Spleen (tissue), 11 donors: Measurements from ENCODE around the gene TBC1D9. TPM values are rescaled to one million over a fixed set of nuclear protein-coding genes. Genes with fewer than 3 reads are reported as not detected.

Source experiments
- DNase-seq: peaks from one replicate; pipeline ENCODE4 v3.0.0-alpha.2; 2020
- H3K27ac ChIP-seq, 8 donors: fragments of 200-600 bp; sonication (generic) in 7 of 8; 1 replicate in 4 of 8; 2 replicates in 4 of 8; pipeline versions ENCODE4 v1.5.0 to v1.8.0; 2016 to 2021; ENCODE audit warnings: inconsistent platforms in 4 of 8, mild to moderate bottlenecking in 4 of 8, moderate library complexity in 1 of 8
- H3K27me3 ChIP-seq, 7 donors: fragments of 200-600 bp; sonication (generic) in 6 of 7; replicated peaks in 1 of 7; 1 replicate in 4 of 7; 2 replicates in 3 of 7; pipeline versions ENCODE4 v1.5.0 to v1.8.0; 2016 to 2021; ENCODE audit warnings: inconsistent platforms in 3 of 7, mild to moderate bottlenecking in 1 of 7
- H3K36me3 ChIP-seq, 6 donors: fragments of 200-600 bp; sonication (generic) in 5 of 6; 1 replicate in 4 of 6; 2 replicates in 2 of 6; pipeline versions ENCODE4 v1.5.0 to v1.8.0; 2016 to 2021; ENCODE audit warnings: inconsistent platforms in 2 of 6
- H3K4me1 ChIP-seq, 6 donors: fragments of 200-600 bp; sonication (generic) in 5 of 6; 1 replicate in 3 of 6; 2 replicates in 3 of 6; pipeline versions ENCODE4 v1.5.0 to v1.8.0; 2016 to 2021; ENCODE audit warnings: inconsistent platforms in 3 of 6
- H3K4me3 ChIP-seq, 8 donors: fragments of 200-600 bp; sonication (generic) in 7 of 8; 1 replicate in 4 of 8; 2 replicates in 4 of 8; pipeline versions ENCODE4 v1.5.0 to v1.8.0; 2016 to 2021; ENCODE audit warnings: inconsistent platforms in 4 of 8, mild to moderate bottlenecking in 4 of 8, moderate library complexity in 2 of 8
- H3K9me3 ChIP-seq, 8 donors: fragments of 200-600 bp; sonication (generic) in 7 of 8; 1 replicate in 4 of 8; 2 replicates in 4 of 8; pipeline versions ENCODE4 v1.5.0 to v1.8.0; 2016 to 2021; ENCODE audit warnings: inconsistent platforms in 4 of 8
- POLR2A ChIP-seq, 3 donors: fragments of 450-650 bp; IDR thresholded peaks; one replicate each; pipeline ENCODE4 v1.5.1; 2017; ENCODE audit warnings: antibody characterized with exemption in 3 of 3, mild to moderate bottlenecking in 1 of 3
- POLR2AphosphoS5 ChIP-seq, 3 donors: sonication (generic); formaldehyde crosslinking; IDR thresholded peaks; one replicate each; pipeline ENCODE4 v1.5.1; 2017; ENCODE audit warnings: antibody characterized with exemption in 3 of 3
- WGBS, 5 donors: extraction: QIAGEN DNeasy Blood & Tissue Kit in 3 of 5; methylation state at CpG; one replicate each; pipeline versions ENCODE4 v1.1.5 to v1.1.7; 2013 to 2018; 5-methylcytosine and 5-hydroxymethylcytosine counted together
- intact Hi-C: fragments of 100-400 bp; cut with DNase I; formaldehyde crosslinking; loops from one replicate; pipeline ENCODE4 v1.15.0; 2023; ENCODE audit warnings: low total_unique reads
- polyA plus RNA-seq, 3 donors: library from polyadenylated mRNA; stranded (reverse); fragments of 200-250 nt; gene quantifications; one replicate each; pipeline ENCODE4 v1.2.1, GENCODE V29; 2013
- total RNA-seq, 7 donors: library from RNA; depleted of rRNA in 3 of 7; stranded (reverse); fragments of >200 nt in 3 of 7; fragmentation: NEBNext Ultra II Directional in 4 of 7; extraction: Animal tissue kit (Norgen Biotek cat#: 25700) in 4 of 7; gene quantifications; one replicate each; pipeline versions ENCODE4 v1.1.0 to v1.2.1, GENCODE V29; 2016 to 2021
- TF ChIP-seq, protein P1 (sequence below), 11 experiments: fragments of 200-600 bp in 7 of 11; fragments of 450-650 bp in 4 of 11; sonication (generic) in 4 of 11; IDR thresholded peaks in 8 of 11; conservative IDR thresholded peaks in 3 of 11; 1 replicate in 7 of 11; 2 replicates in 4 of 11; pipeline versions ENCODE4 v1.4.0 to v1.8.0; 2016 to 2021; ENCODE audit warnings: antibody characterized with exemption in 11 of 11, inconsistent platforms in 4 of 11, mild to moderate bottlenecking in 1 of 11
- donor health status: healthy with polysubstance abuse.
- donor health status: DM: no; HTN: no; CAD: no; lungs with moderate emphysema.
- donor health status: DM: no; HTN: no; CAD: no.
- donor health status: Bipolar disorder and iron deficiency.
- donor health status: healthy.
- donor health status: DM: no; HTN: no; CAD: no.
- donor health status: DM: yes; HTN: yes; CAD: no.

TBC1D9 gene
- total and polyA plus RNA-seq, 10 donors: 11.6 to 99.1 (median 77.2) TPM

DNA sequence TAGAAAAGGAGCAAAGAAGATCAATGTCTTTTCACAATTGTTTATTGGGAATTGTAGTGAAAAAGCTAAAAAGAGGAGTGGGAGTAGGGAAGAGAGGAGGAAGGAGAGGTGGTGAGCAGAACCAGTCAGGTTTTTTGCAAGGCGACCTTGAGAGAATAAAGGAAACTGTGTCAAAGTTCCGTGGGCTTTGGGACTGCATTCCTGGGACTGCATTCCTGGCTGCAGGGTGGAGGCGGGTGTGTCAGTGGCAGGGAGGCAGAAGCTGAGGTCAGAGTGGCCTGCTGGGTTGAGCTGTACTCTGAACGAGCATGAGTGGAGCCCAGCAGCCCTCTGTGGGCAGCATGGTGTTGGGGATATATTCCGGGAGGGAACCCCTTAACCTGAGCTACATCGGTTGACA lies 120.6 kb downstream of the TBC1D9 start:
- TF ChIP-seq, protein P1, sequence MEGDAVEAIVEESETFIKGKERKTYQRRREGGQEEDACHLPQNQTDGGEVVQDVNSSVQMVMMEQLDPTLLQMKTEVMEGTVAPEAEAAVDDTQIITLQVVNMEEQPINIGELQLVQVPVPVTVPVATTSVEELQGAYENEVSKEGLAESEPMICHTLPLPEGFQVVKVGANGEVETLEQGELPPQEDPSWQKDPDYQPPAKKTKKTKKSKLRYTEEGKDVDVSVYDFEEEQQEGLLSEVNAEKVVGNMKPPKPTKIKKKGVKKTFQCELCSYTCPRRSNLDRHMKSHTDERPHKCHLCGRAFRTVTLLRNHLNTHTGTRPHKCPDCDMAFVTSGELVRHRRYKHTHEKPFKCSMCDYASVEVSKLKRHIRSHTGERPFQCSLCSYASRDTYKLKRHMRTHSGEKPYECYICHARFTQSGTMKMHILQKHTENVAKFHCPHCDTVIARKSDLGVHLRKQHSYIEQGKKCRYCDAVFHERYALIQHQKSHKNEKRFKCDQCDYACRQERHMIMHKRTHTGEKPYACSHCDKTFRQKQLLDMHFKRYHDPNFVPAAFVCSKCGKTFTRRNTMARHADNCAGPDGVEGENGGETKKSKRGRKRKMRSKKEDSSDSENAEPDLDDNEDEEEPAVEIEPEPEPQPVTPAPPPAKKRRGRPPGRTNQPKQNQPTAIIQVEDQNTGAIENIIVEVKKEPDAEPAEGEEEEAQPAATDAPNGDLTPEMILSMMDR (IDR thresholded peaks at IDR 0.05 in 8 of 11, conservative IDR thresholded peaks at IDR 0.05 in 3 of 11): no peak
- peak in 1 of 3 donors; percentile 12 for TF ChIP-seq POLR2AphosphoS5 (IDR thresholded peaks at IDR 0.05)
- Histone ChIP-seq H3K27me3 (no peaks in the 10 kb centered on the region), H3K27ac (peak overlapping the region in 3 of 8 donors; percentile 26 to 40 (median 31)), H3K36me3 (peaks cover 0 to 99% (median 30%) of the 10 kb centered on the region in 6 donors), H3K4me3 (no peak overlapping the region), H3K4me1 (peaks cover 0 to 15% (median 0%) of the 10 kb centered on the region in 6 donors), H3K9me3 (no peaks in the 10 kb centered on the region)
- DNase-seq: no peak
- WGBS, 5 donors: 76 to 84% (median 78%) methylated on average over 6 of the region's 6 CpGs
- intact Hi-C loops: loop anchor here (10.0 kb wide), 1 partner anchor 209 kb away; no protein-coding TSS in a partner anchor

GRCh38 chr4:140633951-140634350 lies 122.2 kb downstream of the TBC1D9 start:
- WGBS, 5 donors: 91 to 94% (median 92%) methylated on average over 10 of the region's 10 CpGs
- peaks cover 0 to 15% (median 0%) of the 10 kb centered on the region in 6 donors for H3K4me1 ChIP-seq
- no peaks in the 10 kb centered on the region for H3K9me3 ChIP-seq
- H3K4me3 ChIP-seq: no peak overlapping the region
- no peak for DNase-seq
- TF ChIP-seq POLR2AphosphoS5 (IDR thresholded peaks at IDR 0.05) (no peak), POLR2A (IDR thresholded peaks at IDR 0.05) (no peak)
- TF ChIP-seq, protein P1 (IDR thresholded peaks at IDR 0.05 in 8 of 11, conservative IDR thresholded peaks at IDR 0.05 in 3 of 11): no peak
- H3K36me3 ChIP-seq: peaks cover 0 to 94% (median 32%) of the 10 kb centered on the region in 6 donors
- intact Hi-C loops: loop anchor here (10.0 kb wide), 1 partner anchor 211 kb away; no protein-coding TSS in a partner anchor
- no peaks in the 10 kb centered on the region for H3K27me3 ChIP-seq
- no peak overlapping the region for H3K27ac ChIP-seq

- 85 to 95% (median 92%) methylated on average over 2 of the region's 2 CpGs for WGBS, 5 donors
- Histone ChIP-seq H3K27me3 (no peaks in the 10 kb centered on the region), H3K4me3 (no peak overlapping the region), H3K4me1 (peaks cover 0 to 15% (median 0%) of the 10 kb centered on the region in 6 donors), H3K27ac (no peak overlapping the region), H3K36me3 (peaks cover 0 to 94% (median 36%) of the 10 kb centered on the region in 6 donors), H3K9me3 (no peaks in the 10 kb centered on the region)
- TF ChIP-seq POLR2A (IDR thresholded peaks at IDR 0.05): no peak
- TF ChIP-seq, protein P1 (IDR thresholded peaks at IDR 0.05 in 8 of 11, conservative IDR thresholded peaks at IDR 0.05 in 3 of 11): no peak
- no peak for TF ChIP-seq POLR2AphosphoS5 (IDR thresholded peaks at IDR 0.05)
- intact Hi-C loops: loop anchor here (10.0 kb wide), 1 partner anchor 212 kb away; no protein-coding TSS in a partner anchor
- no peak for DNase-seq
These were observed 123.1 kb downstream of the TBC1D9 start for GRCh38 chr4:140633124-140633523.

DNA sequence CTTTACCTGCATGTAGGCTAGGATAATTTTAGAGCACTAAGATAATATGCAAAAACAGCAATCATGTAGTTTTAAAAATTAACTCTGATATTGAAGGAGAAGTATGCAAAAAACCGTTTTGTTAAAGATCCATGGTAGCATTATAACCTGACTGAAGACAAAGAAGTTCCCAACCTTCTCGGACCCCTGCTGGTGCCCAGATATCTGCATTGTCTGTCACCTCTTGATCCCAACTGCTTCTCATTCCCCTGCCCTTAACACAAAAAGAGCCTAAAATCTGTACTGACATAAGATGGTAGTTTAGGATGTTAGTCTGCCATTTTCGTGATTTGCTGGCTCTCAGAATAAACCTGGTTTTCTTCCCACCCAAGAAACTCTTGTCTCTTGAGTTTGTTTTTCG lies 125.9 kb downstream of the TBC1D9 start:
- WGBS, 5 donors: 64 to 92% (median 74%) methylated on average over 4 of the region's 4 CpGs
- no peak for DNase-seq

More for the DNA sequence above, 125.9 kb downstream of the TBC1D9 start:
- intact Hi-C loops: loop anchor here (10.0 kb wide), 1 partner anchor 215 kb away; no protein-coding TSS in a partner anchor
- Histone ChIP-seq H3K4me3 (no peak overlapping the region), H3K27me3 (no peaks in the 10 kb centered on the region), H3K9me3 (no peaks in the 10 kb centered on the region), H3K27ac (no peak overlapping the region), H3K36me3 (peaks cover 0 to 95% (median 38%) of the 10 kb centered on the region in 6 donors), H3K4me1 (peaks cover 0 to 4% (median 0%) of the 10 kb centered on the region in 6 donors)
- TF ChIP-seq POLR2A (IDR thresholded peaks at IDR 0.05) (no peak), POLR2AphosphoS5 (IDR thresholded peaks at IDR 0.05) (no peak)
- TF ChIP-seq, protein P1 (IDR thresholded peaks at IDR 0.05 in 8 of 11, conservative IDR thresholded peaks at IDR 0.05 in 3 of 11): no peak
